Measurements from ENCODE around the gene MYL10. TPM values are rescaled to one million over a fixed set of nuclear protein-coding genes. Genes with fewer than 3 reads are reported as not detected.

Gene MYL10
- total and polyA plus RNA-seq, 2 of the 8 experiments (the other 6 are each of a cell fraction or from before 2014, with no cell fraction given), result 0.18 TPM; not detected in 1

DNA sequence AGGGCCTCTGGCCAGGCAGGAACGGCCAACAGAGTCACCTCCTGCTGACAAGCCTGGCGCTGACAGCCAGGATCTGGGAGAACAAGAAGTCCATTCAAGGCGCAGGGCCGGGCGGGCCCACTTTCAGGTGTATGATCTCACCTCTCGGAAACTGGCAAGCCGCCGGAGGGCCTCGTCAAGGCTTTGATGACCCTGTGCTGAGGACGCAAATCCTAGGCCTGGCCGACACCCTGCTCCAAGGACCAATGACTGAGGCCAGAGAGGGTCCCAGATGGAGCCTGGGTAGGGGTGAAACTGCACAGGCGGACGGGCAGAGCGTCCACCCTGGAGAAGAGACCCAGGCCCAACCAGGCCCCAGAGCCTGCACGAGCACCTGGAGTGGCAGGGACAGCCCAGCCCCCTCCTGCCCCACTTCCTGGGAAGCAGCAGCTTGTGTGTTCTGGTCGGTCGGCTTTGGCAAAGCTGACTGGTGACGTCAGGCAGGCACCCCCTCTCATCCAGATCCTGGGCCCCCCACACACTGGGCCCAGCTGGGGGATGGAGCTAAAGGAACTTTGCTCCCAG lies 30.6 kb downstream of the MYL10 start:
- no peaks in the 10 kb centered on the region for H3K36me3 ChIP-seq (ENCODE audit: control insufficient read depth in 2 of 4, insufficient read depth in 4 of 4, low read length in 3 of 4)
- H3K4ac ChIP-seq (replicated peaks; ENCODE audit: insufficient read length, low read depth, low read length), result no peak overlapping the region
- H3K18ac ChIP-seq (ENCODE audit: extremely low read depth, low read length), result 0 out of 2 replicates have a peak overlapping the region, but pooled peaks have one; percentile 42
- DNase-seq (ENCODE audit: low read depth in 1 of 2, low spot score in 2 of 2) (no peak), FAIRE-seq (no peak)
- H3K9ac ChIP-seq (replicated peaks in 1 of 4; ENCODE audit: extremely low read depth in 1 of 4, low read depth in 3 of 4, low read length in 3 of 4), result no peak overlapping the region
- 93% methylated on average over 17 of the region's 18 CpGs; no CpG with 5 or more reads in 1 of the 2 experiments for WGBS, 2 experiments (ENCODE audit: extremely low coverage in 1 of 2, insufficient coverage in 1 of 2, insufficient read length in 1 of 2, insufficient replicate concordance in 2 of 2, low coverage in 1 of 2, low lambda C conversion rate in 2 of 2, missing lambda C conversion rate in 1 of 2)
- no peak overlapping the region for H3K14ac ChIP-seq (ENCODE audit: insufficient read length)
- no peak overlapping the region for H4K91ac ChIP-seq (replicated peaks; ENCODE audit: insufficient read length, low read length)
- H2BK5ac ChIP-seq (ENCODE audit: low read depth, low read length), result no peak overlapping the region
- no peak overlapping the region for H2BK15ac ChIP-seq (ENCODE audit: low read length)
- H3K23ac ChIP-seq (ENCODE audit: insufficient read length), result no peak overlapping the region
- no peaks in the 10 kb centered on the region for H3K79me1 ChIP-seq (ENCODE audit: low read depth, low read length)
- H2AK5ac ChIP-seq (ENCODE audit: low read depth, low read length), result no peak overlapping the region
- no peak overlapping the region for H2BK120ac ChIP-seq (replicated peaks; ENCODE audit: low read depth, low read length)
- POLR2A ChIA-PET (ENCODE audit: partially characterized antibody), result interaction anchor here (0.9 to 1.6 kb wide), 2 partner anchors 17 to 36 kb away, joined by 4 read pairs; no protein-coding TSS in a partner anchor
- H4K20me1 ChIP-seq (replicated peaks in 1 of 2; ENCODE audit: control insufficient read depth in 1 of 2, insufficient read depth in 2 of 2, low read length in 2 of 2), result no peaks in the 10 kb centered on the region
- H3K79me2 ChIP-seq (ENCODE audit: control insufficient read depth in 1 of 2, insufficient read depth in 2 of 2, low read length in 2 of 2), result no peaks in the 10 kb centered on the region
- no peaks in the 10 kb centered on the region for H3K9me3 ChIP-seq (ENCODE audit: insufficient read depth in 2 of 2, low read depth in 1 of 2, low read length in 1 of 2)
- H3K27ac ChIP-seq (ENCODE audit: low read depth, low read length), result no peak overlapping the region
- H3K23me2 ChIP-seq (ENCODE audit: low read depth, low read length), result no peaks in the 10 kb centered on the region; the same call in 1 of the 2 replicates
- H3K56ac ChIP-seq (replicated peaks; ENCODE audit: insufficient read length, low read depth, low read length), result no peak overlapping the region
- no peak overlapping the region for H3K4me3 ChIP-seq (ENCODE audit: extremely low read depth in 1 of 4, insufficient read depth in 2 of 4, low read depth in 3 of 4, low read length in 4 of 4)
- no peak overlapping the region for H2AFZ ChIP-seq (ENCODE audit: low read length)
- CTCF ChIA-PET (ENCODE audit: partially characterized antibody), result interaction anchor here (1.0 to 4.3 kb wide), 10 partner anchors 11 to 673 kb away, joined by 3 to 26 read pairs (median 4); no protein-coding TSS in a partner anchor
- H4K5ac ChIP-seq (ENCODE audit: insufficient read length, low read depth, low read length), result no peak overlapping the region
- H2BK12ac ChIP-seq (ENCODE audit: low read depth, low read length), result no peak overlapping the region
- no peak overlapping the region for H3K4me2 ChIP-seq (ENCODE audit: insufficient read depth in 1 of 2, low read depth in 2 of 2, low read length in 2 of 2)
- H2BK20ac ChIP-seq (ENCODE audit: low read length), result no peak overlapping the region
- no peak overlapping the region for H4K8ac ChIP-seq (ENCODE audit: extremely low read depth, insufficient read depth, low read length)
- H3K27me3 ChIP-seq (replicated peaks in 1 of 4; ENCODE audit: control insufficient read depth in 3 of 4, extremely low read depth in 1 of 4, insufficient read depth in 3 of 4, low read length in 3 of 4), result no peaks in the 10 kb centered on the region
- H3K4me1 ChIP-seq (replicated peaks in 1 of 4; ENCODE audit: control insufficient read depth in 3 of 4, insufficient read depth in 4 of 4, low read length in 3 of 4), result peaks cover 0 to 6% (median 6%) of the 10 kb centered on the region in 4 experiments; a peak in 5 of 7 replicates
- no peak for TF ChIP-seq HDAC6 (IDR thresholded peaks at IDR 0.05; ENCODE audit: low read depth, low read length)
- TF ChIP-seq BCL11A (IDR thresholded peaks at IDR 0.05; ENCODE audit: low read depth in 2 of 2, low read length in 2 of 2), result no peak
- no peak for TF ChIP-seq SP2 (IDR thresholded peaks at IDR 0.05; ENCODE audit: low read length)
- no peak for TF ChIP-seq BRCA1 (IDR thresholded peaks at IDR 0.05; ENCODE audit: low read depth, low read length)
- TF ChIP-seq RNF2 (IDR thresholded peaks at IDR 0.05; ENCODE audit: borderline replicate concordance, low read depth, low read length, missing control alignments, poor library complexity, severe bottlenecking), result no peak
- no peak for TF ChIP-seq SIRT6 (IDR thresholded peaks at IDR 0.05; ENCODE audit: low read length)
- no peak for TF ChIP-seq GABPA (IDR thresholded peaks at IDR 0.05; ENCODE audit: borderline replicate concordance, insufficient read depth, low read length)
- TF ChIP-seq RFX5 (IDR thresholded peaks at IDR 0.05; ENCODE audit: borderline replicate concordance, low read depth, low read length), result no peak
- TF ChIP-seq, protein P1, sequence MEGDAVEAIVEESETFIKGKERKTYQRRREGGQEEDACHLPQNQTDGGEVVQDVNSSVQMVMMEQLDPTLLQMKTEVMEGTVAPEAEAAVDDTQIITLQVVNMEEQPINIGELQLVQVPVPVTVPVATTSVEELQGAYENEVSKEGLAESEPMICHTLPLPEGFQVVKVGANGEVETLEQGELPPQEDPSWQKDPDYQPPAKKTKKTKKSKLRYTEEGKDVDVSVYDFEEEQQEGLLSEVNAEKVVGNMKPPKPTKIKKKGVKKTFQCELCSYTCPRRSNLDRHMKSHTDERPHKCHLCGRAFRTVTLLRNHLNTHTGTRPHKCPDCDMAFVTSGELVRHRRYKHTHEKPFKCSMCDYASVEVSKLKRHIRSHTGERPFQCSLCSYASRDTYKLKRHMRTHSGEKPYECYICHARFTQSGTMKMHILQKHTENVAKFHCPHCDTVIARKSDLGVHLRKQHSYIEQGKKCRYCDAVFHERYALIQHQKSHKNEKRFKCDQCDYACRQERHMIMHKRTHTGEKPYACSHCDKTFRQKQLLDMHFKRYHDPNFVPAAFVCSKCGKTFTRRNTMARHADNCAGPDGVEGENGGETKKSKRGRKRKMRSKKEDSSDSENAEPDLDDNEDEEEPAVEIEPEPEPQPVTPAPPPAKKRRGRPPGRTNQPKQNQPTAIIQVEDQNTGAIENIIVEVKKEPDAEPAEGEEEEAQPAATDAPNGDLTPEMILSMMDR (IDR thresholded peaks at IDR 0.05; ENCODE audit: control extremely low read depth in 1 of 3, insufficient read depth in 1 of 3, low read depth in 1 of 3, low read length in 3 of 3), result no peak
